GM23338 (cell line): ENCODE results near the gene DENND2C. TPM values are rescaled to one million over a fixed set of nuclear protein-coding genes. Genes with fewer than 3 reads are reported as not detected.

Source experiments
- ATAC-seq: fragments of 200-7000 bp; cut with Tn5 transposase; 3 replicates; pipeline ENCODE4 v1.9.1; 2020
- DNase-seq: peaks from one replicate; pipeline ENCODE4 v3.0.0-alpha.2; 2015; ENCODE audit warnings: low spot score
- H2AFZ ChIP-seq: fragments of 200-600 bp; sonication (generic); 2 replicates; pipeline ENCODE4 v1.8.0; 2016; ENCODE audit warnings: antibody characterized with exemption, mild to moderate bottlenecking, moderate library complexity
- H3F3A ChIP-seq: fragments of 200-600 bp; sonication (generic); replicated peaks from 2 replicates; pipeline ENCODE4 v1.8.0; 2017; ENCODE audit warnings: antibody characterized with exemption, mixed run types, low read depth
- H3K27ac ChIP-seq: fragments of 200-600 bp; sonication (generic); 2 replicates; pipeline ENCODE4 v1.6.1; 2016; ENCODE audit warnings: low read depth
- H3K27me3 ChIP-seq: fragments of 200-600 bp; sonication (generic); 2 replicates; pipeline ENCODE4 v1.8.0; 2016; ENCODE audit warnings: mild to moderate bottlenecking, mixed run types, moderate library complexity; ENCODE audit not compliant: insufficient read depth
- H3K36me3 ChIP-seq: fragments of 200-600 bp; sonication (generic); 2 replicates; pipeline ENCODE4 v1.8.0; 2016; ENCODE audit warnings: mild to moderate bottlenecking; ENCODE audit not compliant: insufficient read depth
- H3K4me1 ChIP-seq: fragments of 200-600 bp; sonication (generic); 2 replicates; pipeline ENCODE4 v1.8.0; 2016; ENCODE audit warnings: mild to moderate bottlenecking, moderate library complexity; ENCODE audit not compliant: insufficient read depth
- H3K4me2 ChIP-seq: fragments of 200-600 bp; sonication (generic); 2 replicates; pipeline ENCODE4 v1.7.1; 2017; ENCODE audit warnings: mixed run types
- H3K4me3 ChIP-seq: fragments of 200-600 bp; sonication (generic); 2 replicates; pipeline ENCODE4 v1.6.1; 2016; ENCODE audit warnings: mixed run types
- H3K79me2 ChIP-seq: fragments of 200-600 bp; sonication (generic); replicated peaks from 2 replicates; pipeline ENCODE4 v1.8.0; 2017; ENCODE audit warnings: mild to moderate bottlenecking; ENCODE audit not compliant: insufficient read depth
- H3K9me2 ChIP-seq: fragments of 200-600 bp; sonication (generic); 2 replicates; pipeline ENCODE4 v1.8.0; 2017; ENCODE audit not compliant: insufficient read depth
- H4K20me1 ChIP-seq: fragments of 200-600 bp; sonication (generic); replicated peaks from 2 replicates; pipeline ENCODE4 v1.8.0; 2017; ENCODE audit warnings: mild to moderate bottlenecking; ENCODE audit not compliant: insufficient read depth
- H3K27ac Mint-ChIP-seq: 2 replicates; pipeline ENCODE4 v1.8.0; 2020; ENCODE audit warnings: inconsistent platforms, mild to moderate bottlenecking, moderate library complexity, mixed read lengths
- H3K27me3 Mint-ChIP-seq: 3 replicates; pipeline ENCODE4 v1.8.0; 2022; ENCODE audit warnings: low read depth, mild to moderate bottlenecking, moderate library complexity, mixed read lengths, inconsistent platforms; ENCODE audit not compliant: insufficient read depth, poor library complexity
- H3K36me3 Mint-ChIP-seq: 3 replicates; pipeline ENCODE4 v1.8.0; 2021; ENCODE audit warnings: low read depth, mild to moderate bottlenecking, inconsistent platforms, moderate library complexity, mixed read lengths
- H3K4me1 Mint-ChIP-seq: 3 replicates; pipeline ENCODE4 v1.8.0; 2020; ENCODE audit warnings: mild to moderate bottlenecking, inconsistent platforms, mixed read lengths
- H3K4me3 Mint-ChIP-seq: 3 replicates; pipeline ENCODE4 v1.8.0; 2021; ENCODE audit warnings: moderate library complexity, mild to moderate bottlenecking, inconsistent platforms, mixed read lengths
- H3K9me3 Mint-ChIP-seq: 3 replicates; pipeline ENCODE4 v1.8.0; 2020; ENCODE audit warnings: moderate library complexity, mild to moderate bottlenecking, inconsistent platforms, mixed read lengths
- CREB1 ChIP-seq: fragments of 250-450 bp; sonication (Bioruptor Pico); IDR thresholded peaks from 2 replicates; pipeline ENCODE4 v1.5.0; 2020; ENCODE audit warnings: low read depth, mild to moderate bottlenecking, moderate library complexity
- EZH2phosphoT487 ChIP-seq: fragments of 200-600 bp; sonication (generic); IDR thresholded peaks from one replicate; pipeline ENCODE4 v1.8.1; 2018; ENCODE audit warnings: antibody characterized with exemption; ENCODE audit not compliant: unreplicated experiment
- JUNB ChIP-seq: IDR thresholded peaks from one replicate; pipeline ENCODE4 v1.6.1; 2016; ENCODE audit warnings: antibody characterized with exemption; ENCODE audit not compliant: unreplicated experiment
- STAT1 ChIP-seq: IDR thresholded peaks from one replicate; pipeline ENCODE4 v1.6.1; 2016; ENCODE audit warnings: antibody characterized with exemption; ENCODE audit not compliant: unreplicated experiment
- polyA plus RNA-seq: library from polyadenylated mRNA; unstranded; fragments of >200 nt; fragmentation: Nextera tagmentation; extraction: Ambion mirVana; gene quantifications from 2 replicates; pipeline ENCODE4 v1.2.1, GENCODE V29; 2016
- total RNA-seq: library from RNA; depleted of rRNA; stranded (reverse); fragments of >200 nt; shearing (Covaris generic); gene quantifications from 2 replicates; pipeline ENCODE4 v1.2.3, GENCODE V29; 2014
- TF ChIP-seq, protein P1 (sequence below): fragments of 250-450 bp; sonication (Bioruptor Pico); IDR thresholded peaks from 2 replicates; pipeline ENCODE4 v1.5.0; 2020; ENCODE audit warnings: mild to moderate bottlenecking, moderate library complexity

Gene DENND2C
- total and polyA plus RNA-seq, 2 experiments from 2014 or later, result 4.1 to 7.0 TPM

GRCh38 chr1:114545796-114546195, 124.1 kb downstream of the DENND2C start:
- ATAC-seq, result no peak
- no peaks in the 10 kb centered on the region for H3K36me3 ChIP-seq
- Mint-ChIP-seq H3K27ac (no peak overlapping the region), H3K4me3 (no peak overlapping the region; the same call in 2 of the 3 replicates), H3K9me3 (no peaks in the 10 kb centered on the region), H3K27me3 (no peaks in the 10 kb centered on the region), H3K4me1 (no peaks in the 10 kb centered on the region), H3K36me3 (no peaks in the 10 kb centered on the region)
- no peak overlapping the region for H3K4me2 ChIP-seq
- H2AFZ ChIP-seq, result no peak overlapping the region
- no peaks in the 10 kb centered on the region for H4K20me1 ChIP-seq
- H3K9me2 ChIP-seq, result no peaks in the 10 kb centered on the region
- H3K4me3 ChIP-seq, result no peak overlapping the region
- DNase-seq, result no peak
- TF ChIP-seq STAT1 (no peak), EZH2phosphoT487 (no peak), JUNB (no peak)
- no peaks in the 10 kb centered on the region for H3K4me1 ChIP-seq
- H3F3A ChIP-seq, result no peaks in the 10 kb centered on the region
- no peaks in the 10 kb centered on the region for H3K79me2 ChIP-seq
- H3K27ac ChIP-seq, result no peak overlapping the region
- no peaks in the 10 kb centered on the region for H3K27me3 ChIP-seq

DNA sequence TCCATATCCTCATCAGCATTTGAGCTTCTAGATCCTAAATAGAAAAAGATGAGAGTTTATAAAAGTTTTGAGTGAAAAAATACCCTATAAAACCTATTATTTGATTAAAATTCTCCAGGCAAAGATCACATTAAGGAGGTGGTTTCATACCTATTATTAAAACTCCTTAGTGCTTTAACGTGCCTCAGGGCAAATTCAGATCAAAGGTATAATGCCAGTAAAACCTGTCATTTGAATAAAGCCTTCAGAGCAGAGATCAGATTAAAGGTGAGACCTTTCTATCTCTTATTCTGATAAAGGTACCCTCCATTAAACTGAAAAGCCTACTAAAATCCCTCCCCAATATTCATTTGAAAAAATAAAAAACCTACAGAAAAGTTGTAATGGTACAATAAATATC, 124.5 kb downstream of the DENND2C start:
- no peak for DNase-seq
- H3K4me3 ChIP-seq, result no peak overlapping the region
- Mint-ChIP-seq H3K4me1 (no peaks in the 10 kb centered on the region), H3K4me3 (no peak overlapping the region; the same call in 2 of the 3 replicates), H3K27ac (no peak overlapping the region), H3K9me3 (no peaks in the 10 kb centered on the region), H3K36me3 (no peaks in the 10 kb centered on the region), H3K27me3 (no peaks in the 10 kb centered on the region)
- H3F3A ChIP-seq, result no peaks in the 10 kb centered on the region
- no peaks in the 10 kb centered on the region for H3K4me1 ChIP-seq
- no peaks in the 10 kb centered on the region for H4K20me1 ChIP-seq
- H3K79me2 ChIP-seq, result no peaks in the 10 kb centered on the region
- H3K27ac ChIP-seq, result no peak overlapping the region
- H3K27me3 ChIP-seq, result no peaks in the 10 kb centered on the region
- no peak overlapping the region for H2AFZ ChIP-seq
- no peak overlapping the region for H3K4me2 ChIP-seq
- H3K36me3 ChIP-seq, result no peaks in the 10 kb centered on the region
- no peak for ATAC-seq
- no peaks in the 10 kb centered on the region for H3K9me2 ChIP-seq
- no peak for TF ChIP-seq EZH2phosphoT487
- no peak for TF ChIP-seq STAT1
- no peak for TF ChIP-seq CREB1 (CRISPR knock-in tag)
- TF ChIP-seq, protein P1, sequence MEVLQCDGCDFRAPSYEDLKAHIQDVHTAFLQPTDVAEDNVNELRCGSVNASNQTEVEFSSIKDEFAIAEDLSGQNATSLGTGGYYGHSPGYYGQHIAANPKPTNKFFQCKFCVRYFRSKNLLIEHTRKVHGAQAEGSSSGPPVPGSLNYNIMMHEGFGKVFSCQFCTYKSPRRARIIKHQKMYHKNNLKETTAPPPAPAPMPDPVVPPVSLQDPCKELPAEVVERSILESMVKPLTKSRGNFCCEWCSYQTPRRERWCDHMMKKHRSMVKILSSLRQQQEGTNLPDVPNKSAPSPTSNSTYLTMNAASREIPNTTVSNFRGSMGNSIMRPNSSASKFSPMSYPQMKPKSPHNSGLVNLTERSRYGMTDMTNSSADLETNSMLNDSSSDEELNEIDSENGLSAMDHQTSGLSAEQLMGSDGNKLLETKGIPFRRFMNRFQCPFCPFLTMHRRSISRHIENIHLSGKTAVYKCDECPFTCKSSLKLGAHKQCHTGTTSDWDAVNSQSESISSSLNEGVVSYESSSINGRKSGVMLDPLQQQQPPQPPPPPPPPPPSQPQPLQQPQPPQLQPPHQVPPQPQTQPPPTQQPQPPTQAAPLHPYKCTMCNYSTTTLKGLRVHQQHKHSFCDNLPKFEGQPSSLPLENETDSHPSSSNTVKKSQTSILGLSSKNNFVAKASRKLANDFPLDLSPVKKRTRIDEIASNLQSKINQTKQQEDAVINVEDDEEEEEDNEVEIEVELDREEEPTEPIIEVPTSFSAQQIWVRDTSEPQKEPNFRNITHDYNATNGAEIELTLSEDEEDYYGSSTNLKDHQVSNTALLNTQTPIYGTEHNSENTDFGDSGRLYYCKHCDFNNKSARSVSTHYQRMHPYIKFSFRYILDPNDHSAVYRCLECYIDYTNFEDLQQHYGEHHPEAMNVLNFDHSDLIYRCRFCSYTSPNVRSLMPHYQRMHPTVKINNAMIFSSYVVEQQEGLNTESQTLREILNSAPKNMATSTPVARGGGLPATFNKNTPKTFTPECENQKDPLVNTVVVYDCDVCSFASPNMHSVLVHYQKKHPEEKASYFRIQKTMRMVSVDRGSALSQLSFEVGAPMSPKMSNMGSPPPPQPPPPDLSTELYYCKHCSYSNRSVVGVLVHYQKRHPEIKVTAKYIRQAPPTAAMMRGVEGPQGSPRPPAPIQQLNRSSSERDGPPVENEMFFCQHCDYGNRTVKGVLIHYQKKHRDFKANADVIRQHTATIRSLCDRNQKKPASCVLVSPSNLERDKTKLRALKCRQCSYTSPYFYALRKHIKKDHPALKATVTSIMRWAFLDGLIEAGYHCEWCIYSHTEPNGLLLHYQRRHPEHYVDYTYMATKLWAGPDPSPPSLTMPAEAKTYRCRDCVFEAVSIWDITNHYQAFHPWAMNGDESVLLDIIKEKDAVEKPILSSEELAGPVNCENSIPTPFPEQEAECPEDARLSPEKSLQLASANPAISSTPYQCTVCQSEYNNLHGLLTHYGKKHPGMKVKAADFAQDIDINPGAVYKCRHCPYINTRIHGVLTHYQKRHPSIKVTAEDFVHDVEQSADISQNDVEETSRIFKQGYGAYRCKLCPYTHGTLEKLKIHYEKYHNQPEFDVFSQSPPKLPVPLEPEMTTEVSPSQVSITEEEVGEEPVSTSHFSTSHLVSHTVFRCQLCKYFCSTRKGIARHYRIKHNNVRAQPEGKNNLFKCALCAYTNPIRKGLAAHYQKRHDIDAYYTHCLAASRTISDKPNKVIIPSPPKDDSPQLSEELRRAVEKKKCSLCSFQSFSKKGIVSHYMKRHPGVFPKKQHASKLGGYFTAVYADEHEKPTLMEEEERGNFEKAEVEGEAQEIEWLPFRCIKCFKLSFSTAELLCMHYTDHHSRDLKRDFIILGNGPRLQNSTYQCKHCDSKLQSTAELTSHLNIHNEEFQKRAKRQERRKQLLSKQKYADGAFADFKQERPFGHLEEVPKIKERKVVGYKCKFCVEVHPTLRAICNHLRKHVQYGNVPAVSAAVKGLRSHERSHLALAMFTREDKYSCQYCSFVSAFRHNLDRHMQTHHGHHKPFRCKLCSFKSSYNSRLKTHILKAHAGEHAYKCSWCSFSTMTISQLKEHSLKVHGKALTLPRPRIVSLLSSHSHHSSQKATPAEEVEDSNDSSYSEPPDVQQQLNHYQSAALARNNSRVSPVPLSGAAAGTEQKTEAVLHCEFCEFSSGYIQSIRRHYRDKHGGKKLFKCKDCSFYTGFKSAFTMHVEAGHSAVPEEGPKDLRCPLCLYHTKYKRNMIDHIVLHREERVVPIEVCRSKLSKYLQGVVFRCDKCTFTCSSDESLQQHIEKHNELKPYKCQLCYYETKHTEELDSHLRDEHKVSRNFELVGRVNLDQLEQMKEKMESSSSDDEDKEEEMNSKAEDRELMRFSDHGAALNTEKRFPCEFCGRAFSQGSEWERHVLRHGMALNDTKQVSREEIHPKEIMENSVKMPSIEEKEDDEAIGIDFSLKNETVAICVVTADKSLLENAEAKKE, result no peak
